Keratinocyte (primary cell): Measurements from ENCODE around the gene ALDH3A1.

Source experiments
- CTCF ChIP-seq, 3 experiments: IDR thresholded peaks in 1 of 3; conservative IDR thresholded peaks in 1 of 3; optimal IDR thresholded peaks in 1 of 3; 2 replicates in 2 of 3; 3 replicates in 1 of 3; pipeline versions ENCODE3 to v1.5.1; 2011; ENCODE audit warnings: low read length in 3 of 3, mild to moderate bottlenecking in 3 of 3, moderate library complexity in 2 of 3, control low read depth in 1 of 3, inconsistent platforms in 1 of 3; ENCODE audit not compliant: insufficient read depth in 2 of 3; ENCODE audit errors: extremely low read depth in 1 of 3
- EZH2 ChIP-seq: IDR thresholded peaks from one replicate; pipeline ENCODE4 v1.6.1; 2012; ENCODE audit warnings: inconsistent platforms, mild to moderate bottlenecking, low read length, moderate library complexity

DNA sequence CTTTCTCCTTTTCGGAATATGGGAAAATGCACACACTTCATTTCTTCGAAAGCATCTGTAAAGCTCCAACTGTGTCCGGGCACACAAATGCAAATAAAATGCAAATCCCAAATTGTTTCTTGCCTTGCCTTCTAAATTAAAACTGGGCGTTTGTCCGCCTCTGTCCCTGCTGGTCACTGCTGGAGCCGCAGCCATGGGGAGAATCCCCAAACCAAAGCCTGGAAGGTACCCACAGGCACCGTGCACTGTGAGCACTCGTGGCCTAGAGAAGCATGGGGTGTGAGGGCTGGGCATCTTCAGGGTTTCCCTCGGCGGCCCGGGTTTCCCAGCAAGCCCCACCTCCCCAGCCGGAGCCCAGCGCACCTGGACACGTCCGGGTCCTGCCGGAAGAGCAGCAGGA, 34.6 kb downstream of the ALDH3A1 start:
- TF ChIP-seq CTCF (optimal IDR thresholded peaks at IDR 0.05 in 1 of 3, IDR thresholded peaks at IDR 0.05 in 1 of 3, conservative IDR thresholded peaks at IDR 0.05 in 1 of 3; ENCODE audit: extremely low read depth in 1 of 3, insufficient read depth in 2 of 3, low read length in 3 of 3), result peak in 1 of 3 experiments; percentile 10
- no peak for TF ChIP-seq EZH2
